CD8-positive, alpha-beta memory T cell (primary cell): ENCODE data around the gene PIK3CG. TPM values are rescaled to one million over a fixed set of nuclear protein-coding genes. Genes with fewer than 3 reads are reported as not detected.
"Not testable (repeated sequence)": the region's sequence is repeated elsewhere in the genome, so short reads cannot be mapped to it uniquely, and the experiment has no call there.

ENCODE experiments used
- CTCF ChIA-PET: fragments of 350-600 bp; sonication (Branson Sonifier 250); formaldehyde crosslinking; loops from one replicate; lab custom pipeline; 2021; ENCODE audit warnings: antibody characterized with exemption; lab: Charles Lee
- POLR2A ChIA-PET: fragments of 350-600 bp; sonication (Branson Sonifier 250); formaldehyde crosslinking; loops from one replicate; lab custom pipeline; 2021; ENCODE audit warnings: antibody characterized with exemption; lab: Charles Lee
- DNase-seq, 5 donors: peaks; one replicate each; pipeline versions ENCODE4 v3.0.0 to v3.0.0-alpha.2; 2020 to 2022; ENCODE audit warnings: mixed read lengths in 1 of 5
- H3K27ac ChIP-seq: one replicate; pipeline ENCODE4 v1.7.0; 2013; ENCODE audit warnings: low read depth, mild to moderate bottlenecking, low read length, moderate library complexity
- H3K27me3 ChIP-seq: 2 replicates; pipeline ENCODE4 v1.7.0; 2013; ENCODE audit warnings: low read length, mild to moderate bottlenecking; ENCODE audit not compliant: insufficient read depth, poor library complexity, severe bottlenecking
- H3K36me3 ChIP-seq: 2 replicates; pipeline ENCODE4 v1.7.0; 2013; ENCODE audit warnings: mild to moderate bottlenecking, low read length, moderate library complexity; ENCODE audit not compliant: insufficient read depth
- H3K4me1 ChIP-seq: 2 replicates; pipeline ENCODE4 v1.7.0; 2013; ENCODE audit warnings: mild to moderate bottlenecking, low read length, moderate library complexity; ENCODE audit not compliant: insufficient read depth
- H3K4me3 ChIP-seq: 2 replicates; pipeline ENCODE4 v1.7.0; 2013; ENCODE audit warnings: mild to moderate bottlenecking, low read length
- H3K9me3 ChIP-seq: 2 replicates; pipeline ENCODE4 v1.7.0; 2013; ENCODE audit warnings: mild to moderate bottlenecking, low read length
- H3K27ac Mint-ChIP-seq, 8 donors: one replicate each; pipeline ENCODE4 v1.8.0; 2020 to 2021; ENCODE audit warnings: mixed read lengths in 8 of 8, mild to moderate bottlenecking in 6 of 8, inconsistent platforms in 3 of 8, moderate library complexity in 3 of 8
- H3K27me3 Mint-ChIP-seq, 2 donors: one replicate each; pipeline ENCODE4 v1.8.0; 2020 to 2021; ENCODE audit warnings: mixed read lengths in 2 of 2, mild to moderate bottlenecking in 1 of 2, moderate library complexity in 1 of 2
- H3K36me3 Mint-ChIP-seq, 3 donors: one replicate each; pipeline ENCODE4 v1.8.0; 2020 to 2021; ENCODE audit warnings: mixed read lengths in 3 of 3, inconsistent platforms in 1 of 3, mild to moderate bottlenecking in 1 of 3
- H3K4me1 Mint-ChIP-seq, 3 donors: one replicate each; pipeline ENCODE4 v1.8.0; 2020 to 2021; ENCODE audit warnings: mixed read lengths in 3 of 3, inconsistent platforms in 1 of 3, mild to moderate bottlenecking in 1 of 3
- H3K4me3 Mint-ChIP-seq, 7 donors: one replicate each; pipeline ENCODE4 v1.8.0; 2020 to 2021; ENCODE audit warnings: mixed read lengths in 7 of 7, mild to moderate bottlenecking in 6 of 7, moderate library complexity in 4 of 7, inconsistent platforms in 2 of 7
- H3K9me3 Mint-ChIP-seq, 5 donors: one replicate each; pipeline ENCODE4 v1.8.0; 2020 to 2022; ENCODE audit warnings: mixed read lengths in 5 of 5, mild to moderate bottlenecking in 3 of 5, moderate library complexity in 2 of 5, inconsistent platforms in 1 of 5
- polyA plus RNA-seq: library from polyadenylated mRNA; unstranded; fragments of 300-500 nt; fragmentation: Illumina TruSeq; gene quantifications from one replicate; pipeline ENCODE4 v1.2.3, GENCODE V29; 2021
- total RNA-seq, 2 experiments: library from RNA; stranded (reverse); gene quantifications; one replicate each; pipeline ENCODE4 v1.2.3, GENCODE V29; 2021

The PIK3CG gene
- total and polyA plus RNA-seq, 3 experiments from 2014 or later = 25.3 to 31.0 (median 26.3) TPM

DNA sequence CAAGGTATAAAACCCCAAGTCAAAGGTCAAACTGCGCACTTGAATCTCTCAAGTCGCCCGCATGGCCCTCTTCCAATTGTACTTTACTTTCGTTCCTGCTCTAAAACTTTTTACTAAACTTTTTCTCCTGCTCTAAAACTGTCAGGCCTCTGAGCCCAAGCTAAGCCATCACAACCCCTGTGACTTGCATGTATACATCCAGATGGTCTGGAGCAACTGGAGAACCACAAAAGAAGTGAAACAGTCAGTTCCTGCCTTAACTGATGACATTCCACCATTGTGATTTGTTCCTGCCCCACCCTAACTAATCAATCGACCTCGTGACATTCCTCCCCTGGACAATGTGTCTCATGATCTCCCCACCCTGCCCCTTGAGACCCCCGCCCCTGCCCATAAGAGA is 35.6 kb upstream of the PIK3CG start:
- POLR2A ChIA-PET = no interaction called here
- peak overlapping the region in 1 of 8 donors; percentile 58 for H3K27ac Mint-ChIP-seq

DNA sequence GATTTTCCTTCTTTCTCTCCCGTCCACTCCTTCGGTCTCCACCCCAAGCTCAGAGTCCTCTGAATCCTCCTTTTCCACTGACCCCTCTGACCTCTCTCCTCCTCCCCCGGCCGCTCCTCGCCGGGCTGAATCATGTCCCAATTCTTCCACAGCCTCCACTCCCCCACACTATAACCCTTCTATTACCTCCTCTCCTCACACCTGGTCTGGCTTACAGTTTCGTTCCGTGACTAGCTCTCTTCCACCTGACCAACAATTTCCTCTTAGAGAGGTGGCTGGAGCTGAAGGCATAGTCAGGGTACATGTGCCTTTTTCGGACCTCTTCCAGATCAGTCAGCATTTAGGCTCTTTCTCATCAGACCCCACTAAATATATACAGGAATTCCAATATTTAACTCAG is 34.2 kb upstream of the PIK3CG start:
- H3K9me3 ChIP-seq, POLR2A ChIA-PET, H3K4me3 Mint-ChIP-seq, H3K27me3 Mint-ChIP-seq, H3K4me3 ChIP-seq, H3K4me1 Mint-ChIP-seq, DNase-seq, H3K4me1 ChIP-seq, H3K36me3 ChIP-seq, H3K9me3 Mint-ChIP-seq, H3K27ac Mint-ChIP-seq, CTCF ChIA-PET, H3K27ac ChIP-seq, H3K27me3 ChIP-seq: not testable (repeated sequence)
- H3K36me3 Mint-ChIP-seq = peaks cover 0 to 13% (median 0%) of the 10 kb centered on the region in 3 donors

More for the DNA sequence above, 35.6 kb upstream of the PIK3CG start:
- Mint-ChIP-seq H3K36me3 (peaks cover 0 to 13% (median 0%) of the 10 kb centered on the region in 3 donors), H3K27me3 (no peaks in the 10 kb centered on the region), H3K4me1 (no peaks in the 10 kb centered on the region), H3K9me3 (peaks cover 2 to 9% (median 8%) of the 10 kb centered on the region in 5 donors), H3K4me3 (no peak overlapping the region)
- DNase-seq = no peak
- no peaks in the 10 kb centered on the region for H3K4me1 ChIP-seq
- no peaks in the 10 kb centered on the region for H3K27me3 ChIP-seq
- CTCF ChIA-PET = no interaction called here
- no peak overlapping the region for H3K27ac ChIP-seq
- H3K4me3 ChIP-seq = no peak overlapping the region
- no peaks in the 10 kb centered on the region for H3K9me3 ChIP-seq
- H3K36me3 ChIP-seq = no peaks in the 10 kb centered on the region

DNA sequence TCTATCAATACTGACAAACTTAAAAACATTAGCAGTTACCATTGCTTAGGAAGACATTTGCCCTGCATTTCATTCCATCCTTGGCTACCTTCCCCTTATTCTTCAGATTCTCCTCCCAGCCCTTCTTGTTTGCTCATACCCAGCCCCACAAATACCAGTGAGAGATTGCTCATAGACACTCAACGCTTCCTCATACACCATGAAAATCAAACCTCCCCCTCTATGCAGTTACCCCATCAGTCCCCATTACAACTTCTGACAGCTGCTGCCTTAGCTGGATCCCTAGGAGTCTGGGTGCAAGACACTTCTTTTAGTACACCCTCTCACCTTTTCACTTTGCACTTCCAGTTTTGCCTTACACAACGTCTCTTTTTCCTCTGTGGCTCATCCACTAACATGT is 28.3 kb upstream of the PIK3CG start:
- Histone ChIP-seq H3K4me3 (no peak overlapping the region), H3K27me3 (no peaks in the 10 kb centered on the region), H3K4me1 (no peaks in the 10 kb centered on the region), H3K9me3 (no peaks in the 10 kb centered on the region), H3K27ac (no peak overlapping the region), H3K36me3 (no peaks in the 10 kb centered on the region)
- H3K27me3 Mint-ChIP-seq = no peaks in the 10 kb centered on the region
- no peak overlapping the region for H3K4me3 Mint-ChIP-seq
- POLR2A ChIA-PET = no interaction called here
- CTCF ChIA-PET = no interaction called here
- DNase-seq = no peak
- H3K27ac Mint-ChIP-seq = no peak overlapping the region
- H3K9me3 Mint-ChIP-seq = no peaks in the 10 kb centered on the region
- H3K4me1 Mint-ChIP-seq = peaks cover 0 to 3% (median 0%) of the 10 kb centered on the region in 3 donors
- no peaks in the 10 kb centered on the region for H3K36me3 Mint-ChIP-seq

GRCh38 chr7:106839511-106839910 is 25.6 kb upstream of the PIK3CG start:
- Histone ChIP-seq H3K27me3 (no peaks in the 10 kb centered on the region), H3K9me3 (no peaks in the 10 kb centered on the region), H3K4me1 (no peaks in the 10 kb centered on the region), H3K36me3 (no peaks in the 10 kb centered on the region), H3K4me3 (no peak overlapping the region), H3K27ac (no peak overlapping the region)
- DNase-seq = no peak
- H3K27ac Mint-ChIP-seq = no peak overlapping the region
- CTCF ChIA-PET = no interaction called here
- H3K4me3 Mint-ChIP-seq = no peak overlapping the region
- POLR2A ChIA-PET = no interaction called here
- H3K27me3 Mint-ChIP-seq = peaks cover 0 to 3% of the 10 kb centered on the region in 2 donors
- H3K4me1 Mint-ChIP-seq = peaks cover 0 to 3% (median 0%) of the 10 kb centered on the region in 3 donors
- no peaks in the 10 kb centered on the region for H3K9me3 Mint-ChIP-seq
- no peaks in the 10 kb centered on the region for H3K36me3 Mint-ChIP-seq

- H3K36me3 ChIP-seq = no peaks in the 10 kb centered on the region
- DNase-seq = no peak
- H3K4me3 ChIP-seq = no peak overlapping the region
- Mint-ChIP-seq H3K36me3 (no peaks in the 10 kb centered on the region), H3K4me1 (peaks cover 0 to 3% (median 0%) of the 10 kb centered on the region in 3 donors), H3K9me3 (no peaks in the 10 kb centered on the region), H3K4me3 (no peak overlapping the region), H3K27ac (no peak overlapping the region), H3K27me3 (peaks cover 0 to 3% of the 10 kb centered on the region in 2 donors)
- POLR2A ChIA-PET = no interaction called here
- no peaks in the 10 kb centered on the region for H3K27me3 ChIP-seq
- H3K4me1 ChIP-seq = no peaks in the 10 kb centered on the region
- H3K9me3 ChIP-seq = no peaks in the 10 kb centered on the region
- CTCF ChIA-PET = no interaction called here
- H3K27ac ChIP-seq = no peak overlapping the region
These were observed 24.7 kb upstream of the PIK3CG start for GRCh38 chr7:106840342-106840741.

- Histone ChIP-seq H3K27ac (no peak overlapping the region), H3K4me1 (no peaks in the 10 kb centered on the region), H3K9me3 (no peaks in the 10 kb centered on the region), H3K36me3 (no peaks in the 10 kb centered on the region), H3K27me3 (no peaks in the 10 kb centered on the region), H3K4me3 (no peak overlapping the region)
- no peak for DNase-seq
- no peak overlapping the region for H3K27ac Mint-ChIP-seq
- ChIA-PET CTCF (no interaction called here), POLR2A (no interaction called here)
- H3K4me3 Mint-ChIP-seq = no peak overlapping the region
- peaks cover 0 to 3% (median 0%) of the 10 kb centered on the region in 3 donors for H3K4me1 Mint-ChIP-seq
- H3K36me3 Mint-ChIP-seq = no peaks in the 10 kb centered on the region
- peaks cover 0 to 3% of the 10 kb centered on the region in 2 donors for H3K27me3 Mint-ChIP-seq
- H3K9me3 Mint-ChIP-seq = no peaks in the 10 kb centered on the region
These were observed 23.1 kb upstream of the PIK3CG start for GRCh38 chr7:106841896-106842390.

- ChIA-PET POLR2A (no interaction called here), CTCF (no interaction called here)
- Histone ChIP-seq H3K4me1 (no peaks in the 10 kb centered on the region), H3K9me3 (no peaks in the 10 kb centered on the region), H3K27ac (no peak overlapping the region), H3K4me3 (no peak overlapping the region), H3K27me3 (no peaks in the 10 kb centered on the region), H3K36me3 (no peaks in the 10 kb centered on the region)
- Mint-ChIP-seq H3K4me1 (peaks cover 0 to under 1% (median 0%) of the 10 kb centered on the region in 3 donors), H3K27ac (no peak overlapping the region), H3K9me3 (no peaks in the 10 kb centered on the region), H3K27me3 (peaks cover 4 to 5% of the 10 kb centered on the region in 2 donors), H3K4me3 (no peak overlapping the region), H3K36me3 (peaks cover 0 to 4% (median 0%) of the 10 kb centered on the region in 3 donors)
- no peak for DNase-seq
These were observed 20.6 kb upstream of the PIK3CG start for GRCh38 chr7:106844279-106844997.

- H3K9me3 Mint-ChIP-seq = no peaks in the 10 kb centered on the region
- H3K4me1 Mint-ChIP-seq = no peaks in the 10 kb centered on the region
- Histone ChIP-seq H3K27me3 (no peaks in the 10 kb centered on the region), H3K9me3 (no peaks in the 10 kb centered on the region), H3K27ac (no peak overlapping the region), H3K4me3 (no peak overlapping the region), H3K4me1 (no peaks in the 10 kb centered on the region), H3K36me3 (no peaks in the 10 kb centered on the region)
- DNase-seq = no peak
- H3K27me3 Mint-ChIP-seq = peaks cover 4 to 7% of the 10 kb centered on the region in 2 donors
- CTCF ChIA-PET = interaction anchor here (1.0 to 1.2 kb wide), 2 partner anchors 14 to 40 kb away, joined by 3 read pairs; no protein-coding TSS in a partner anchor
- POLR2A ChIA-PET = no interaction called here
- no peak overlapping the region for H3K27ac Mint-ChIP-seq
- no peak overlapping the region for H3K4me3 Mint-ChIP-seq
- peaks cover 0 to 8% (median 1%) of the 10 kb centered on the region in 3 donors for H3K36me3 Mint-ChIP-seq
These were observed 17.0 kb upstream of the PIK3CG start for GRCh38 chr7:106848049-106848448.
